ENCODE results near the gene SYT7.

The SYT7 gene

DNA sequence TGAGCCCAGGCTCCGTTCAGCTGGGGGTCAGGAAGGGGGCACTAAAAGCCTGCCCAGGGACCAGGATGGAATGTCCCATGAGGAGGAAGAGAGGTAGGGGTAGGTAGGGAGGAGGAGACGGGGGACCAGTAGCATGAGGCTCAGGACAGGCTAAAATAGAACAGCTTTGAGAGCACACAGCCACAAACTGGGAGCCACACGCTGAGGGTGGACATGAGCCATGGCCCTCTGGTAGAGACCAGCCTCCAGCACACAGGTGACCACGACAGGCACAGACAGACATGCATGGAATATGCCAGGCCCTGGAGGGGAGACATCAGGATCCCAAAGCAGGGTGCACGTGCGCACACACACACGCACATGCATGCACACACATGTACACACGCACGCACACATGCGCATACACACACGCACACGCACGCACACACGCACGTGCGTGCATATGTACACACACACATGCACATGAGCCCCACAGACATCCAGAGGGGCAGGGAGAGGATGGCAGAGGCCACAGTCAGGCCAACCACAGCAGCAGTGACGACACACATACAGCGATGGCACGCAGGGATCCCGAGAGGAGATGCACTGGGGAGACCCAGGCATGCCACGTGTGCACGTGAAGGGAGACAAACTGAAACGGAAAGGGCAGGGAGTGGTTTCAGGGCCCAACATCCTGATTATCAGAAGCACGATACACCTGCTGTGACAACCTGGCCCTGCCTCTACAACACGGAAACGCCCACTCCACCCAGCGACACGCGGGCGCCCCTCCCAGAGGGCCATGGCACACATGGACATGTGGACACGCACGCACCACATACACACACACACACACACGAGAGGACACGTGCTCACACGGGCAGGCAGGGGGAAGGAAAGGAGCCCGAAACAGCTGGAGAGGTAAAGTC is 46.6 kb downstream of the SYT7 start:
- DNase-seq = no peak

DNA sequence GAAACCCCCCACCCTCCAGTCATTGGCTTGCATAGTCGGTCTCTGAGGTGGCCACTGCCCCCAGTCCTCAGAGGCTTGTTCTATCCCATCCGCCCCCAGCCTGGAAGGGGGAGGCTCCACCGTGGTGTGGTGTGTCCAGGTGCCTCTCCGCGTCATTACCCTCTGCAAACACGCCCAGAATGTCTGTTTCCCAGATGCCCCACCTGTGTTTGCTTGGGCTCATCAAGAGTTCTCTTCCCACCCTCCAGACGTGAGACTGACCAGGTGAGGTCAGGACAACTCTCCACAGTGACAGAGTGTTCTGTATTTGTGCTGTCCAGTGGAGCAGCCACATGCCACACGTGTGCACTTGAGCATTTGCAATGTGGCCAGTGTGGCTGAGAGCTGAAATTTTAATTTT is 47.5 kb downstream of the SYT7 start:
- no peak for DNase-seq

DNA sequence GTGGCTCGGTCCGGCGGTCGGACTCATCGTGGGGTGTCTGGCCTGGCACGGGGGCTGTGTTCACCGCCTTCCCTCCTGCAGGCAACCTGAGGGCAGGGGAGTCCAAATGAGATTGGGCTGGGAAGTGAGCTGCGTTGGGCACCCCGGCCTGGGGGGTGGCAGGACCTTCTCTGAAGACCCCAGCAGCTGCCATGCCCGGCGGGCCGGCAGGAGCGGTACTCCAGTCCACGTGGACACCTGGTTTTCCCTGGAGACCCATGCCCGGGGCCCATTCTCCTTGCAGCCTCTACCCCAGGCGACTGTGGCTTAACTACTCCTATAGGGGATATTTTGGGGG is 47.9 kb downstream of the SYT7 start:
- no peak for DNase-seq

DNA sequence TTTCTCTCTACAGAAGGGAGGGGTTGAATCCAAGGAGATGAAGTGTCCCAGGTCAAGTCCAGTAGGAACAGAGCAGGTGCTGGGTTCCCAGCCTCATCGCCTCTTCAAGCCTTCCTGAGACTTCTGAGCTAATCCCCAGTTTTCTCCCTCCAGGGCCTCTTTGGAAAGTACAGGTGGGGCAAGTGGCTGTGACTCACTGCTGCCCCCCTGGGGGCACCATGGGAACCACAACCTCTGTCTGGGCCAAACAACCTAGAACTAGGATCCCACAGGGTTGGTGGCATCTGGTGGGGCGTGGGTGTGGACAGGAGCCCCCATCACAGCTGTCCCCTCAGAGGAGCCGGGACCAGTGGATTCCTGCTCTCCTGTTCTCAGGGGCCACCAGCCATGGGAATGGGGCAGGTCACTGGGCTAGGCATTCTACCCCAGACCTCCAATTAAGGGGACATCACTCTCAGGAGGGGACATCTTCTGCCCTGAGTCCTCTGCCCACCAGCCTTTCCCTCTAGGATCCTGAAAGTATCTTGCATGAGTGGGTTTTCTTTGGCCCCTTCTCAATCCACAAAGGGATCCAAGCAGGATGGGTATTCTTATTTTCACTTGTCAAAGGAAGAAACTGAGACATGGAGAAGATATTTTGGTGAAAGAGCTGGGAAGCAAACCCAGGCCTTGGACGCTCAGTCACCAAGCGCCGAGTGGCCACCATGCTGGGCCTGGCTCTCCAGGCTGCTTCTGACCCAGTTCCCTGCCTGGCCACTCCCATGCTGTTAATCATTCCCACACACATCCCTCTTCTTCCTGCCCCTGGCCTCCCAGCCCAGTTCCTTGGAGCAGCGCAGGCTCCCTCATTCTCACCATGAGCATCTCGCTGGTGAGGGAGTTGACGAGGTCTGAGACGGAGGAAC is 48.5 kb downstream of the SYT7 start:
- no peak for DNase-seq

DNA sequence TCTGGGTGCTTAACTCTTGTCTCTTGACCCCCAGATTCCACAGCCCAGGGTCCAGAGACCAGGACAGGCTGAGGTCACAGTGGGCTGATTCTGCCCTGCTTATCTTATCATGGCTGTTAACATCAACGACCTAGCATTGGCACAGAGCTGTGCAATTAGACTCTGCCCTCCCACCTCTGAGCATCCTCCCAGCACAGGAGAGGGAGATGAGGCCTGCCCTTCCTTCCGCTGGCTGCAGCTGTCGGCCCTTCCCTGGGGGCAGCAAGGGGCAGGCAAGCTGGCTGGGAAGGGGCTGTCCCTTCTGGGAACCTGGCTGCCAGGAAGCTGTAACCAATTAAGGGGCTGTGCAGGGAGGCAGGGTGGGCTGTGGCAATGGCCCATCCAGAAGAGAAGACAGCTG is 49.8 kb downstream of the SYT7 start:
- no peak for DNase-seq

DNA sequence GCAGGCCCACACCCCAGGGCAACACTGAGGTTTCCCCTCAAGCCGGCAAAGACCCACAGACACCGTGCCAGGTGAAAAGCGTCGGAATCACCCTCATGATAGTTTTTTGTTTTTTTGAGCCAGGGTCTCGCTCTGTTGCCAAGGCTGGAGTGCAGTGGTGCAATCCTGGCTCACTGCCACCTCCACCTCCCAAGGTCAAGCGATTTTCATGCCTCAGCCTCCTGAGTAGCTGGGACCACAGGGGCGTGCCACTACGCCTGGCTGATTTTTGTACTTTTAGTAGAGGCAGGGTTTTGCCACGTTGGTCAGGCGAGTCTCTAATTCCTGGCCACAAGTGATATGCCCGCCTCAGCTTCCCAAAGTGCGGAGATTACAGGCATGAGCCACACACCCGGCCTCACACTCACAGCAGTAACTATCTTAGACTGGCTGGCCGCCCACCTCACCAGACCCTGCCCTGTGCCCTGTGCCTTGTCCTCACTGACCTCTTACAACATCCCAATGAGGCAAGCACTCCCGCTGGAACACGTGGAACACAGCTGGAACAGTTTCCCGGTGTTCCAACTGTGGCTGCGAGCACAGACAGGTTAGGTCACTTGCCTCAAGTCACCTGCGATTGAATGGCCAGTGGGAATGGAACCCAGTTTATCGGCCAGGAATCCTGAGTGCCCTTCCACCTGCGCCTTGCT is 51.2 kb downstream of the SYT7 start:
- no peak for DNase-seq

DNA sequence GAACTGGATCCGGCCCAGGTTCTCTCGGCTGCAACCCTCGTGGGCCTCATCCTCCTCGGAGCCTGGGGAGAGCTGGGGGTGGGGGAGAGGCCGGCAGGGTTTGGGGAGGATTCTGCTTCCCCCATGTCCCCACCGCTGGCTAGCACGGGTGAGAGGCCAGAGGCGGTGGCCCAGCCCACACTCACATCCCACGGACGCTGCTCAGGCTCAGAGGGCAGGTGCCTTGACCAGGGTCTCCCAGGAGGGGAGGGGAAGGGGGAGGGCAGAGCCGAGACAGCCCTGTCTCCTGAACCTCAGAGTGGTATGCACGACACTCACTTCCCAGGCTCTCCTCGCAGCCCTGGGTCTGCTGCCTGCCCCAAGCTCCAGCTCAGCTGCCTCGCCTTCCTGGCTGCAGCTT is 52.8 kb downstream of the SYT7 start:
- no peak for DNase-seq

DNA sequence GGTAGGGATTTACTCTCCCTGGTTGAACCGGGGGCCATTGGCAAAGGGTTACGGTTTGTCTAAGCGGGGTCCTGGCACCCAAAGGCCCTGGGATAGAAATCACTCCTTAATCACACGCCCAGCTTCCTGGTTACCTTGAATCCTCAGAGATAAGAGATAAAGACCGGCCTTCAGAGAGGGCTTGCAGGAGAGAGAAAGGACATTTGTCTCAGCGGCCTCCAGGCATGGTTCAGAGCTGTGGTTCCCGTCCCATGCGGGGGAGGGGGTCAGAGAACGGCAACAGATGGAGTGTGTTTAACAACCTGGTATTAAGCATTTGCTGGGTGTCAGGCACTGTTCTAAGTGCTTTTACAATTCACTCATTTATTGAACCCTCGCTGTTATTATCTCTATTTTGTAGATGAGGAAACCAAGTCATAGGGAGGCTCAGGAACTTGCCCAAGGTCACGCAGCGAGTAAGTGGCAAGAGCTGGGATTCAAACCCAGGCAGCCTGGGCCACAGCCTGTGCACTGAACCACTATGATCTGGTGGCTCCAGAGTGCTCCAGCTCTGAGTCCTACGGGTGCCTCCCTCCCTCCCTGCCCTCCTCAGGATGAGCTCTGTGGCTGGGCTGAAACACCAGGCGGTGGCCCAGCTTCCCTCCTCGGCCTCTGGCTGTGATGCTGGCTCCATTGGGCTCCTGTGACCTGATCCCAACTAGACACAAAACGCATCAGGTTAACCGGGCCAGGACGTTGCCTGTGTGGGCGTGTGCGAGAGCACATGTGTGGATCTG is 53.7 kb downstream of the SYT7 start:
- no peak for DNase-seq

DNA sequence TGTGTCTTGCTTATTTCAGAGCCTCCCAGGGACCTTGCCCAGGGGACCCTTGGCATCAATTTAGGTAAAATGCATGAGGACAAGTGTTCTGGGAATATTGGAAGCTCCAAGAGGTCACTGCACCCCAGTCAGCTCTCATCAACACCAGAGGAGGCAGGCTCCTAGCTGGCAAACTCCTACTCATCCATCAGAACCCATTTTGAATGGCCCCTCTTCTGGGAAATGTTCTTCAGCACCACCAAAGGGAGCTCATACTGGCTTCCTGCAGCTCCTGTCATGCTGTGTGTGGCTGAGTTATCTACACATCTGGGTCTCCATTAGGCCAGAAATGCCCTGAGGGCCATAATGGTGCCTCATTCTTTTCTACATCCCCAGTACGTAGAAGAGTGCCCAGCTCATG is 54.6 kb downstream of the SYT7 start:
- DNase-seq = no peak

DNA sequence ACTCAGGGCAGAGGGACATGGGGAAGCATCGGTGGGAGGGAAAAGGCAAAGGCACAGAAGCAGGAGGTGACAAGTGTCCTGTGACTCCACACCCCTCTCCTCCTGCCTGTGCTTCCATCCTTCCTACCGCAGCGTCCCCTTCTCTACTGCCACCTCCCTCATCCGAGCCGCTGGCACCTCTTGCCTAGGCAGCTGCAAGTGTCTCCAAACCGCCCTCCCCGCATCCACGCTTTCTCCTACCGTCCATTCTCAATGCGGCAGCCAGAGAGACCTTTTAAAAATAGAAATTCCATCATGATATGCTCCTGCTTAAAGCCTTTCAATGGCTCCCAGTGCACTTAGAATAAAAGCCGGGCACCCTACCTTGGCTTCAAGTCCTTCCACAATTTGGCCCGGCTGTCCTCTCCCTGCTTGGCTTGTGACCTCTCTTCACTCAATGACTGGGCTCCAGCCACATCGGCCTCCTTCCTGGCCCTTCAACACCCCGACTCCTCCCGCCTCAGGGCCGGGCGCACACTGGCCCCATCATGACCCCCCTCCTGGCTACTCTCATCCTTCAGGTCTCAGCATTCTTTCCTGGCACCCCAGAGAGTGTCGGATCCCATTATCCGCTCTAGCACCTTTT is 55.8 kb downstream of the SYT7 start:
- no peak for DNase-seq

DNA sequence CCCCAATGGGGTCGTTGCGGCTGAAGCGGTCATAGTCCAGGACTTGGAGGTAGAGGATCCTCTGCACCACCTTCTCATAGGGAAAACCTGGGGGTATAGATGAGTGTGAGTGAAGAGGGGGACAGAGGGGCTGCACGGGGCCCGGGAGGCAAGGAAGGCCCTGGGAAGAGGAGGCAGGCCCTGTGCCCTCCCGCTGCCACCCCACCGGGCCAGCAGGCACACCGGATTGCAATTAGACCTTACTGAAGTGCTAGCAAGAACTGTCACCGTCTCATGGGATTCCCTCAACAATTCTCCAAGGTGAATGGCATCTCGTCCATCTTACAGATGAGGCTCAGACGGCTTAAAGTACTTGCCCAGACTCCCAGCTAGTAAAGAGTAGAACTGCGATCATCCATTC is 56.4 kb downstream of the SYT7 start:
- DNase-seq = no peak

DNA sequence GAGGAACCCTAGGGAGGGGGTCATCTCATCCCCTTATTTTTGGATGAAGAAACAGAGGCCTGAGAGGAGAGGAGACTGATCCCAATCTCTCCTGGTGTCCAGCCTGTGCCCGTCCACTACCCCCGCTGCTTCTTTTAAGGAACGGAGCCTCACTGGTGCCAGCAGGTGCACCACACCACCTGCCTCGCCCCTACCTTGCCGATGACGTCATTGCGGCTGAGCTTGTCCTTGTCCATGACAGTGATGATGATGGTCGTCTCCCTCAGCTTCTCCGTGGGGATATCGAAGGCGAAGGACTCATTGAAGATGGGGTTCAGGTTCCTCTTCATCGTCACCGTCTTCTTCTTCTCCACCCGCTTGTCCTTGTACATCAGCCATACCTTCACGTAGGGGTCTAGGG is 58.0 kb downstream of the SYT7 start:
- DNase-seq = no peak

DNA sequence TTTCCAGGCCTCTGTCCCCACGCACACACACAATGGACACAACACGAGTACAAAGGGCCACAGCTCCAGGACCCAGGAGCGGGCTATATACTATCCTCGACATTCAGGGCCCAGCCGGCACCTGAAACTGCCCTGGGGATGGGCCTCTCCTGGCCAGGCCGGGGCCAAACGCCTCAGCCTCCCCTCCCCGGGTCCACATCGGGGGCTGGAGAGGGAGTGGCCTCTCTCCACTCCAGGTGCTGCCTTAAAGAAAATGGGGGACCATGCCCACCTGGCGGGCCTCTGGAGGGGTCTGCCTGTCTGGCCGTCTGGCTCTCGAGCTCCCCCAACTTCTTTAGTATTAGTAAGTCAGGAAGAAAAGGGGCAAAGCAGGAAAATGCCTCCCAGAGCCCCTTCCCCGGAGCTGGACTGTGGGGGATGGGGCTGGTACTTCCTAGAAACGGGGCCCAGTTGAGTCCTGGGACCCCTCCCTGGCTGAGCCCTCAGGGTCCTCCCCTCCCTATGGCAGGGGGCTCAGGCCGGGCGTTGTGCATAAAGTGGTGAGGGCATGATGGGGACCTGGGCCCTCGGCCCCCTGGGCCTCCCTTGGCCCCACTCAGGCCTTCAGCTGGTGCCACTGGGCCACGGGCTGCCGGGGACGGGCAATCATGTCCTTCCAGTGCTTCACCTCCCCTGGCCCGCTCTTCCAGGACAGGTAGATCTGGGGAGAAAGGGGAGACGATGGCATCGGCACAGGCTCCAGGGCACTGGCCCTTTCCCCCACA is 62.7 kb downstream of the SYT7 start:
- no peak for DNase-seq

DNA sequence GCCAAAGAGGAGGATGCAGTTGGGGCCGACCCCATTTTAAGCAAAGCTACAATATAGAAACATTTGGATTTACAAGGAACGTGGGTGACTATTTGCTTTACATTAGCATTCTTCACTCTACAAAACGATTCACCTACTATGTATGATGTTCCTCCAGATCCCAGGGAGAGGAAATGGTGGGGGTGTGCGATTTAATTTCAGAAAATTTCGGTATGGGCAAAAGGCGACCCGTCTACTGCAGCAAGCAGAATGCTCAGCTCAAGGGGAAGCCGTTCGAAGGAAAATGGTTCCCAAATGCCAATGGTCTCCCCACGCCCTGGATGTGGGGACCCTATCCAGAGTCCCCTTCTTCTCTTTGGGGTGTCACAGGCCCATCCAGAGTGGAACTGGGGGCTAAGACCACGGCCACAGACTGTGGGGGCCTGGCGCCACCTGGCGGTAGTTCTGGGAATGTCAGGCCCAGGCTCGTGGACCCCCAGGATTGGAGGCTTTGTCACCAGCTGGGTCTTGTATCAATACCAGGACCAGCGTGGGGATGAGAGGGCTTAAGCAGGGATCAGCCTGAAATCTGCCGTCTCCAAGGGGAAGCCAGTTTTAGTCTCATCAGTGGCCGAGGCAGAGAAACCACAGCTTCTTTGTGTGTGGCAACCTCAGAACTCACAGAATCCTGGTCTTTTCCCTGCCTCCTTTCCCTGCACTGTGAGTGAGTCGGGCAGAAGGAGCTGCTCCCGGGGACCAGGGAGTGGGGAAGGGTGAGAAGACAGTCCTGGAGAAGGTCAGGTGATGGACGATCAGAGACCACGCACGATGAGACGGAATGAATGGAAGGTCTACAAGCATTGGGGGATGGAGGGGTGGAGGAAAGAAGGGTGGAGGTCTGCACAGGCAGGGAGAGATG is 64.0 kb downstream of the SYT7 start:
- peak; percentile 66 for DNase-seq

DNA sequence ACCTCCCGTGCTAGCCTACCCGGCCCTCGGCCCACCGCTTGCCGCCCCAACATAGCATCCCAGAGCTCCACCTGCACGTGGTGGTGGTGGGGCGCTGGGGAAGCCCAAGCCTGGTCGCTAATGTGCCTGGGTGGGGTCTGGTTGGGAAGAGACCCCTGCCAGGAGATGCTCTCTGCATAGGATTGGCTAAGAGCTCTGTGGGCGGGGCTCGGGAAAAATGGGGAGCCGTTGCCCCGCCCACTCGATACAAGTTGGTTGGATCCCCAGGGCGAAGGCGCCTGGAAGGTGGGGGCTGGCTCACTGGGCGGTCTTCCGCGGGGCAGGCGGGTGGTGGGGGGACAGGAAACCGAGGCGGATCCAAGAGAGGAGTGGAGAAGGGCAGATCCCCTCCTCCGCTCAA is 64.7 kb downstream of the SYT7 start:
- DNase-seq = no peak

DNA sequence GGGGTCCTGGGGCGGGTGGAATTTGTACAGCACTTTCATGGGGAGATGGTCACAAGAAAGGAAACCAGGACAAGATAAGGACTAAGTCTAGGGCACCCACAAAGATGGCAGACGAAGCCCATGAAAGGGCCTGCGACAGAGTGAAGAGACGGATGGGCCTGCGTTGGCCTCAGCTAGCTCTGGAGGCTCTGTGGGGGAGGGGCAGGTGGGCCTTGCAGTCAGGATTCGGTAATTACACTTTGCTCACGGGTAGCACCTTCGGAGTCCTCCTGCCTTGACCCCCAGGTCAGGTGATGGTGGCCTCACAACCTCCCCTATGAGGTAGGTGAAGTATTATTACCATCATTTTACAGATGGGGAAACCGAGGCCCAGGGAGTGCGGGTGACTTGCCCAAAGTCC is 65.2 kb downstream of the SYT7 start:
- DNase-seq = no peak

DNA sequence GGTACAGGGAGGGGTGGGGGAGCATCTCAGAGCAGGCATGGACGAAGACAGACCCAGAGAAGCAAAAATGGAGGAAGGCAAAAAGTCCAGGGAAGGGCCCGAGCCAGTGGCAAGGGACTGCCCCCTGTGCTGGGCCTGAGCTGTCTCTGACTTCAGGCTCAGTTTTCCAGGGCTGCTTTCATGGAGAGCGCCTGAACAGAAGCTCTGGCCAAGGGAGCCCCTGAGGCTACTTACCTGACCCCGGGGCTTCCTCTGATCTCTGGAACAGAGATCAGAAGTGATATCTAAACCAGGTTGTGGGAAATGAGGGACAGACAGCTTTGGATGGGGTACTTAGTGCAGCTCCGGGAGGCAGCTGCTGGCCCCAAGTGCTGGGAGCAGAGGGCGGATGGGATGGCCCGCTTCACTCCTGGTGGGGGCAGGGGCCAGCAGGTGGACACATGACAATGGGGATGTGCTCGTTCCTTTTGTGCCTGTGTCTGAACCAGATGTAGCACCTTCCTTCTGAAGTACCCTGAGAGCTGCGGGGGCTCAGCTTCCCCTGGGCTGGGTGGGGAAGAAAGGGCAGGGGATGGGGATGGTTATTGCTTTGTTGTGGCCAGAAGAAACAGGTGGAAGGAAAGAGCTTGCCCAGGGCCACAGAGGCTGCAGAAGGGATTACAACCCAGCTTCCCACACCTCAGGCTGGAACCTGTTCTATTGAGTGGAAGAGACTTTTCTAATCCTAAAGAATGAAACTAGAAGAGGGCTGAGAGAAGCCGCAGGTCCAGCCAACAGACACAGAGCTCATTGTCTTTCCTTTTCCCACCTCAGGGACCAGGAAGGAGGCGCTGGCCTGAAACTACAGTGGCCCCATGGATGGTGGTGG is 66.6 kb downstream of the SYT7 start:
- no peak for DNase-seq

DNA sequence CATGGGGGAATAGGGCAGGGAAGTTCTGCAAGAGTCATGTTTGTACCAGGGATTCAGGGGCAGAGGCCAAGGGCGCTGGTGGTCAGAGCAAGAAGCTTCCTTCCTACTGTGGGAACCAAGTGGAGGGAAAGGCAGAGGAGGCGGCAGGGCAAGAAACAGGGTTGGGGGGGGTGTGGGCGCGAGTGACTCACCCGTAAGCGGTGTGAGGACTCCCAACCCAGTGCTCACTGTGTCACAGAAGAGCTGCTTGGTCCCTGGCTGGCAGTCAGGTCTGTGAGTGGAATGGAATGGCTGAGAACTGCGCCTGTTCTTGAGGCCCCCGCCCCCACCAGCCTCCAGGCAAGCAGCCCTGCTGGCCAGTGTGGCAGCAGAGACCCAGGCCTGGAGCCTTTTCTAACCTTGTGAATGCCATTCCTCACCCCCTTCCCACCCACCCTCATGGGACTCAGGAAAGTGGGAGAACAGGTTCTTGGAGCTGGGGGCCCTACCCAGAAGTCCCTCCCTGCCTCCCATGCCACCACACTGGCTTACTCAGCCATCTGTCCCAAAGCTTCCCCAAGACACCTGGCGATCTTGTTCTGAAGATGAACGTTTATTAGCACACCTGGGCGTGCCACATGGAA is 67.6 kb downstream of the SYT7 start:
- DNase-seq = no peak

DNA sequence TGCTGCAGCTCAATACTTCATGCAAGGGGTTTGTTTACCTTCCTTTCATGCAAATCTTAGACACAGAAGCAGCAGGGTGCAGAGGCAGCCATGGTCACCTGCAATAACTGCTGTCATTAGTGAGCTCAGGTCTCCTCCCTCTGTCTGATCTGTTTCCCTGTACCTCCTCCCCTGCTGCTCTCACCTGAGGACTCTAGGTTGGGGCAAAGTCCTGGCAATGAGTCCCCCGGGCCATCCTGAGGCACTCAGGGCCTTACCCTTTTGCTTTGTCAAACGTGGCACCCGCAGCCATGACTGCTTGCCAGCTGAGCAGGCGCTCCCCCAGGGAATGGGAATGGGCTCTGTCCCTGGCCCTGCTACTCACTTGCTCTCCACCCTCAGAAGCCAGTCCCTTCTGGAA is 68.4 kb downstream of the SYT7 start:
- DNase-seq = no peak
